ENCODE results near the gene CNRIP1.
"Not testable (repeated sequence)": the region's sequence is repeated elsewhere in the genome, so short reads cannot be mapped to it uniquely, and the experiment has no call there.

CNRIP1 gene

GRCh38 chr2:68356599-68357239 is 37.0 kb upstream of the CNRIP1 start:
- no peaks in the 10 kb centered on the region for H3K36me3 ChIP-seq
- H3K4me3 ChIP-seq (ENCODE audit: low read depth, low read length): no peak overlapping the region
- no peak for DNase-seq
- no peaks in the 10 kb centered on the region for H3K9me3 ChIP-seq (ENCODE audit: severe bottlenecking)
- no peaks in the 10 kb centered on the region for H3K27me3 ChIP-seq (ENCODE audit: insufficient read depth, low read depth, severe bottlenecking)
- H3K27ac ChIP-seq: no peak overlapping the region
- TF ChIP-seq, protein P1, sequence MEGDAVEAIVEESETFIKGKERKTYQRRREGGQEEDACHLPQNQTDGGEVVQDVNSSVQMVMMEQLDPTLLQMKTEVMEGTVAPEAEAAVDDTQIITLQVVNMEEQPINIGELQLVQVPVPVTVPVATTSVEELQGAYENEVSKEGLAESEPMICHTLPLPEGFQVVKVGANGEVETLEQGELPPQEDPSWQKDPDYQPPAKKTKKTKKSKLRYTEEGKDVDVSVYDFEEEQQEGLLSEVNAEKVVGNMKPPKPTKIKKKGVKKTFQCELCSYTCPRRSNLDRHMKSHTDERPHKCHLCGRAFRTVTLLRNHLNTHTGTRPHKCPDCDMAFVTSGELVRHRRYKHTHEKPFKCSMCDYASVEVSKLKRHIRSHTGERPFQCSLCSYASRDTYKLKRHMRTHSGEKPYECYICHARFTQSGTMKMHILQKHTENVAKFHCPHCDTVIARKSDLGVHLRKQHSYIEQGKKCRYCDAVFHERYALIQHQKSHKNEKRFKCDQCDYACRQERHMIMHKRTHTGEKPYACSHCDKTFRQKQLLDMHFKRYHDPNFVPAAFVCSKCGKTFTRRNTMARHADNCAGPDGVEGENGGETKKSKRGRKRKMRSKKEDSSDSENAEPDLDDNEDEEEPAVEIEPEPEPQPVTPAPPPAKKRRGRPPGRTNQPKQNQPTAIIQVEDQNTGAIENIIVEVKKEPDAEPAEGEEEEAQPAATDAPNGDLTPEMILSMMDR (IDR thresholded peaks at IDR 0.05; ENCODE audit: low read depth, low read length): no peak

DNA sequence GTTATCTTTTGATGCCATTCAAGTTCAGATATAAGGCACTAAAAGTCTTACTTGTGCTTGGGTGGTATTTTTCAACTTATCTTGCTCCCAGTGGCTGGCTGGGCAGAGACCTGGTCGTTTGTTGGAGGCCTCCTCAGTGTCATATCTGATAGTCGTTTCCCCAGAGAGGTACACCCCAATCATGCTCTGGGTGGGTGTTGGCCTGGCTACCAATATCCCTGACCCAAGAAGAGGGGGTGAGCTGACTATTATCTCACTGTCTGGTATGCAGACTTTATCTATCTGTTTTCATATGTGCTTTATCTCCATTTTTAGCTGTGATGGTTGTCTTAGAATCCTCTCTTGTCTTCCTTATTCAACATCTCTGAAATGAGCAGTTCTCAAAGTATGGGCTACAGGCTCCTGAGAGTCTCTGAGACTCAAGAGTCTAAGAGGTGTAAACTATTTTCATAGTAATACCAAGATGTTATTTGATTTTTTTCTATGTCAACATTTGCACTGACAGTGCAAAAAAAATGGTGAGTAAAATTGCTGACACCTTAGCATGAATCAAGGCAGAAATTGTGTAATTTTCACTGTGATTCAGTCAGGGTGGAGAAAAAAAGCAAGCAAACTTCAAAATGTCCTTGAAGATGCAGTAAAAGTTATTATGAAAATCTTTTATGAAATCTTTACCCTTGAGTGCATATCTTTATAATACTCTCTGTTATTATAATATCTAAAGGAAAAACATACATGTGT is 33.1 kb upstream of the CNRIP1 start:
- Histone ChIP-seq H3K27ac (no peak overlapping the region), H3K36me3 (no peaks in the 10 kb centered on the region), H3K4me3 (ENCODE audit: low read depth, low read length) (no peak overlapping the region), H3K9me3 (ENCODE audit: severe bottlenecking) (no peaks in the 10 kb centered on the region), H3K27me3 (ENCODE audit: insufficient read depth, low read depth, severe bottlenecking) (no peaks in the 10 kb centered on the region)
- DNase-seq: no peak
- TF ChIP-seq, protein P1 (IDR thresholded peaks at IDR 0.05; ENCODE audit: low read depth, low read length): no peak

- TF ChIP-seq, protein P1 (IDR thresholded peaks at IDR 0.05; ENCODE audit: low read depth, low read length): no peak
- no peak overlapping the region for H3K27ac ChIP-seq
- DNase-seq: no peak
- no peaks in the 10 kb centered on the region for H3K27me3 ChIP-seq (ENCODE audit: insufficient read depth, low read depth, severe bottlenecking)
- no peaks in the 10 kb centered on the region for H3K9me3 ChIP-seq (ENCODE audit: severe bottlenecking)
- no peak overlapping the region for H3K4me3 ChIP-seq (ENCODE audit: low read depth, low read length)
- H3K36me3 ChIP-seq: no peaks in the 10 kb centered on the region
Observed at GRCh38 chr2:68351997-68352396, 32.2 kb upstream of the CNRIP1 start.

- not testable (repeated sequence) for H3K27me3 ChIP-seq (ENCODE audit: insufficient read depth, low read depth, severe bottlenecking); DNase-seq; H3K36me3 ChIP-seq; H3K4me3 ChIP-seq (ENCODE audit: low read depth, low read length); H3K27ac ChIP-seq; H3K9me3 ChIP-seq (ENCODE audit: severe bottlenecking)
Observed at GRCh38 chr2:68349091-68349490, 29.3 kb upstream of the CNRIP1 start.

GRCh38 chr2:68345129-68345875 is 25.6 kb upstream of the CNRIP1 start:
- H3K9me3 ChIP-seq (ENCODE audit: severe bottlenecking): no peaks in the 10 kb centered on the region
- H3K36me3 ChIP-seq: no peaks in the 10 kb centered on the region
- no peak overlapping the region for H3K4me3 ChIP-seq (ENCODE audit: low read depth, low read length)
- no peak for DNase-seq
- no peaks in the 10 kb centered on the region for H3K27me3 ChIP-seq (ENCODE audit: insufficient read depth, low read depth, severe bottlenecking)
- no peak overlapping the region for H3K27ac ChIP-seq
- TF ChIP-seq, protein P1 (IDR thresholded peaks at IDR 0.05; ENCODE audit: low read depth, low read length): no peak

DNA sequence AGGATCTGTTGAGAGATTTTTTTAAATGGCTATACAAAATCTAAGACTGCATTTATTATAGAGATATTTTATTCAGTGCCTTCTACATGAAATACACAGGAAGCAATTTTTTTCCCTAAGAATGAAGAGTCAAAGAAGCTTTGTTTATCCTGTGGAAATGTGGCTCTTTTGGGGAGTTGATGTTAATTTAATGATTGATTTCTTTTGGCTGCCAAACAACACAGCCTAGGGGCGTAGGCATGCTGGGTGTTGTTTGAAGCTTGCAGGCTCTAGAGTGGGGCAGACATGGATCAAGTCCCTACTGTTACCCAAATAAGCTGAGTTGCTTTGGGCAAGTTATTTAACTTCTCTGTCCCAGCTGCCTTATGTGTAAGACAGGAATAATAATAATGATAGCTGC is 24.3 kb upstream of the CNRIP1 start:
- DNase-seq: no peak
- H3K9me3 ChIP-seq (ENCODE audit: severe bottlenecking): no peaks in the 10 kb centered on the region
- no peaks in the 10 kb centered on the region for H3K27me3 ChIP-seq (ENCODE audit: insufficient read depth, low read depth, severe bottlenecking)
- no peak overlapping the region for H3K4me3 ChIP-seq (ENCODE audit: low read depth, low read length)
- H3K36me3 ChIP-seq: no peaks in the 10 kb centered on the region
- H3K27ac ChIP-seq: no peak overlapping the region
- TF ChIP-seq, protein P1 (IDR thresholded peaks at IDR 0.05; ENCODE audit: low read depth, low read length): no peak

Data from WERI-Rb-1 (cell line).